ENCODE measurements around the gene JCAD.

Gene JCAD

GRCh38 chr10:30063099-30063498 lies 3.7 kb upstream of the JCAD start:
- H3K4me1 ChIP-seq (ENCODE audit: insufficient read depth, low read length), result peaks cover 3% of the 10 kb centered on the region
- peaks cover 5% of the 10 kb centered on the region for H3K27me3 ChIP-seq (ENCODE audit: insufficient read depth, low read length)
- no peaks in the 10 kb centered on the region for H3K36me3 ChIP-seq (ENCODE audit: insufficient read depth, low read length)
- no peaks in the 10 kb centered on the region for H3K9me3 ChIP-seq (ENCODE audit: low read length)
- H2AFZ ChIP-seq (ENCODE audit: low read depth, low read length), result no peak overlapping the region
- no peak overlapping the region for H3K4me3 ChIP-seq (ENCODE audit: low read length)

GRCh38 chr10:30062582-30062981 lies 3.2 kb upstream of the JCAD start:
- Histone ChIP-seq H2AFZ (ENCODE audit: low read depth, low read length) (no peak overlapping the region), H3K4me3 (ENCODE audit: low read length) (no peak overlapping the region), H3K4me1 (ENCODE audit: insufficient read depth, low read length) (peaks cover 3% of the 10 kb centered on the region), H3K36me3 (ENCODE audit: insufficient read depth, low read length) (no peaks in the 10 kb centered on the region), H3K9me3 (ENCODE audit: low read length) (no peaks in the 10 kb centered on the region), H3K27me3 (ENCODE audit: insufficient read depth, low read length) (peaks cover 10% of the 10 kb centered on the region)

GRCh38 chr10:30062090-30062489 lies 2.7 kb upstream of the JCAD start:
- Histone ChIP-seq H3K9me3 (ENCODE audit: low read length) (no peaks in the 10 kb centered on the region), H2AFZ (ENCODE audit: low read depth, low read length) (no peak overlapping the region), H3K4me3 (ENCODE audit: low read length) (no peak overlapping the region), H3K36me3 (ENCODE audit: insufficient read depth, low read length) (no peaks in the 10 kb centered on the region), H3K27me3 (ENCODE audit: insufficient read depth, low read length) (peaks cover 13% of the 10 kb centered on the region), H3K4me1 (ENCODE audit: insufficient read depth, low read length) (peaks cover 3% of the 10 kb centered on the region)

GRCh38 chr10:30058570-30059132 lies 735 bp downstream of the JCAD start:
- H3K4me1 ChIP-seq (ENCODE audit: insufficient read depth, low read length), result peaks cover 3% of the 10 kb centered on the region

GRCh38 chr10:30057894-30058556 lies 1.4 kb downstream of the JCAD start:
- Histone ChIP-seq H3K36me3 (ENCODE audit: insufficient read depth, low read length) (no peaks in the 10 kb centered on the region), H2AFZ (ENCODE audit: low read depth, low read length) (no peak overlapping the region), H3K4me1 (ENCODE audit: insufficient read depth, low read length) (peaks cover 3% of the 10 kb centered on the region), H3K9me3 (ENCODE audit: low read length) (no peaks in the 10 kb centered on the region), H3K27me3 (ENCODE audit: insufficient read depth, low read length) (peaks cover 13% of the 10 kb centered on the region), H3K4me3 (ENCODE audit: low read length) (peak overlapping the region; percentile 72)

More at GRCh38 chr10:30058570-30059132, 735 bp downstream of the JCAD start:
- peak overlapping the region; percentile 90 for H2AFZ ChIP-seq (ENCODE audit: low read depth, low read length)
- peaks cover 13% of the 10 kb centered on the region for H3K27me3 ChIP-seq (ENCODE audit: insufficient read depth, low read length)
- H3K9me3 ChIP-seq (ENCODE audit: low read length), result no peaks in the 10 kb centered on the region
- no peaks in the 10 kb centered on the region for H3K36me3 ChIP-seq (ENCODE audit: insufficient read depth, low read length)
- H3K4me3 ChIP-seq (ENCODE audit: low read length), result peak overlapping the region; percentile 72

- no peak overlapping the region for H3K4me3 ChIP-seq (ENCODE audit: low read length)
- H2AFZ ChIP-seq (ENCODE audit: low read depth, low read length), result no peak overlapping the region
- no peaks in the 10 kb centered on the region for H3K9me3 ChIP-seq (ENCODE audit: low read length)
- no peaks in the 10 kb centered on the region for H3K36me3 ChIP-seq (ENCODE audit: insufficient read depth, low read length)
- peaks cover 13% of the 10 kb centered on the region for H3K27me3 ChIP-seq (ENCODE audit: insufficient read depth, low read length)
- peaks cover 3% of the 10 kb centered on the region for H3K4me1 ChIP-seq (ENCODE audit: insufficient read depth, low read length)
These were observed 2.0 kb downstream of the JCAD start for GRCh38 chr10:30057421-30057841.

GRCh38 chr10:30056767-30057355 lies 2.5 kb downstream of the JCAD start:
- peaks cover 13% of the 10 kb centered on the region for H3K27me3 ChIP-seq (ENCODE audit: insufficient read depth, low read length)
- no peak overlapping the region for H3K4me3 ChIP-seq (ENCODE audit: low read length)
- H2AFZ ChIP-seq (ENCODE audit: low read depth, low read length), result no peak overlapping the region
- H3K9me3 ChIP-seq (ENCODE audit: low read length), result no peaks in the 10 kb centered on the region
- no peaks in the 10 kb centered on the region for H3K36me3 ChIP-seq (ENCODE audit: insufficient read depth, low read length)
- H3K4me1 ChIP-seq (ENCODE audit: insufficient read depth, low read length), result peaks cover 3% of the 10 kb centered on the region

GRCh38 chr10:30056281-30056680 lies 3.1 kb downstream of the JCAD start:
- Histone ChIP-seq H3K36me3 (ENCODE audit: insufficient read depth, low read length) (no peaks in the 10 kb centered on the region), H3K9me3 (ENCODE audit: low read length) (no peaks in the 10 kb centered on the region), H3K27me3 (ENCODE audit: insufficient read depth, low read length) (peaks cover 13% of the 10 kb centered on the region), H3K4me1 (ENCODE audit: insufficient read depth, low read length) (peaks cover 3% of the 10 kb centered on the region), H2AFZ (ENCODE audit: low read depth, low read length) (no peak overlapping the region), H3K4me3 (ENCODE audit: low read length) (no peak overlapping the region)

GRCh38 chr10:30055226-30055662 lies 4.1 kb downstream of the JCAD start:
- Histone ChIP-seq H3K9me3 (ENCODE audit: low read length) (no peaks in the 10 kb centered on the region), H2AFZ (ENCODE audit: low read depth, low read length) (no peak overlapping the region), H3K36me3 (ENCODE audit: insufficient read depth, low read length) (no peaks in the 10 kb centered on the region), H3K27me3 (ENCODE audit: insufficient read depth, low read length) (peaks cover 13% of the 10 kb centered on the region), H3K4me1 (ENCODE audit: insufficient read depth, low read length) (peaks cover 3% of the 10 kb centered on the region), H3K4me3 (ENCODE audit: low read length) (no peak overlapping the region)

GRCh38 chr10:30052062-30052461 lies 7.3 kb downstream of the JCAD start:
- peaks cover 5% of the 10 kb centered on the region for H3K4me1 ChIP-seq (ENCODE audit: insufficient read depth, low read length)
- H3K36me3 ChIP-seq (ENCODE audit: insufficient read depth, low read length), result no peaks in the 10 kb centered on the region
- H2AFZ ChIP-seq (ENCODE audit: low read depth, low read length), result no peak overlapping the region
- no peaks in the 10 kb centered on the region for H3K9me3 ChIP-seq (ENCODE audit: low read length)
- H3K27me3 ChIP-seq (ENCODE audit: insufficient read depth, low read length), result no peaks in the 10 kb centered on the region
- H3K4me3 ChIP-seq (ENCODE audit: low read length), result no peak overlapping the region

GRCh38 chr10:30051220-30051619 lies 8.2 kb downstream of the JCAD start:
- H3K4me3 ChIP-seq (ENCODE audit: low read length), result no peak overlapping the region
- H3K36me3 ChIP-seq (ENCODE audit: insufficient read depth, low read length), result no peaks in the 10 kb centered on the region
- peaks cover 5% of the 10 kb centered on the region for H3K4me1 ChIP-seq (ENCODE audit: insufficient read depth, low read length)
- H3K9me3 ChIP-seq (ENCODE audit: low read length), result no peaks in the 10 kb centered on the region
- H2AFZ ChIP-seq (ENCODE audit: low read depth, low read length), result no peak overlapping the region
- H3K27me3 ChIP-seq (ENCODE audit: insufficient read depth, low read length), result no peaks in the 10 kb centered on the region

GRCh38 chr10:30050411-30050810 lies 9.0 kb downstream of the JCAD start:
- Histone ChIP-seq H3K4me3 (ENCODE audit: low read length) (no peak overlapping the region), H3K4me1 (ENCODE audit: insufficient read depth, low read length) (peaks cover 5% of the 10 kb centered on the region), H3K9me3 (ENCODE audit: low read length) (no peaks in the 10 kb centered on the region), H2AFZ (ENCODE audit: low read depth, low read length) (no peak overlapping the region), H3K36me3 (ENCODE audit: insufficient read depth, low read length) (no peaks in the 10 kb centered on the region), H3K27me3 (ENCODE audit: insufficient read depth, low read length) (no peaks in the 10 kb centered on the region)

- H3K9me3 ChIP-seq (ENCODE audit: low read length), result no peaks in the 10 kb centered on the region
- H3K4me1 ChIP-seq (ENCODE audit: insufficient read depth, low read length), result peaks cover 5% of the 10 kb centered on the region
- no peak overlapping the region for H2AFZ ChIP-seq (ENCODE audit: low read depth, low read length)
- H3K4me3 ChIP-seq (ENCODE audit: low read length), result no peak overlapping the region
- no peaks in the 10 kb centered on the region for H3K36me3 ChIP-seq (ENCODE audit: insufficient read depth, low read length)
- H3K27me3 ChIP-seq (ENCODE audit: insufficient read depth, low read length), result no peaks in the 10 kb centered on the region
These were observed 10.4 kb downstream of the JCAD start for GRCh38 chr10:30048768-30049517.

Measured in neuron (in vitro differentiated cells).